Neural cell (in vitro differentiated cells): Measurements from ENCODE around the gene OTOG. TPM values are rescaled to one million over a fixed set of nuclear protein-coding genes. Genes with fewer than 3 reads are reported as not detected.

ENCODE experiments used
- H2AFZ ChIP-seq: fragments of 200-600, 300-800 bp; sonication (generic), shearing (Covaris generic); 2 replicates; pipeline ENCODE4 v1.6.0; 2014; ENCODE audit warnings: low read depth, mild to moderate bottlenecking, antibody characterized with exemption, low read length, moderate library complexity
- H3F3A ChIP-seq: fragments of 200-600 bp; shearing (Covaris generic); 2 replicates; pipeline ENCODE4 v1.6.1; 2016; ENCODE audit warnings: mild to moderate bottlenecking, moderate library complexity, mixed read lengths, antibody characterized with exemption, low read length; ENCODE audit not compliant: insufficient read depth, poor library complexity, severe bottlenecking
- H3K27ac ChIP-seq: fragments of 200-600, 300-800 bp; sonication (generic), shearing (Covaris generic); 2 replicates; pipeline ENCODE4 v1.5.1; 2014; ENCODE audit warnings: mild to moderate bottlenecking, low read length, moderate library complexity
- H3K27me3 ChIP-seq: fragments of 300-800, 200-600 bp; sonication (generic), shearing (Covaris generic); 2 replicates; pipeline ENCODE4 v1.6.0; 2014; ENCODE audit warnings: mild to moderate bottlenecking, low read depth, low read length, moderate library complexity; ENCODE audit not compliant: insufficient read depth
- H3K36me3 ChIP-seq: fragments of 300-800, 200-600 bp; sonication (generic), shearing (Covaris generic); 2 replicates; pipeline ENCODE4 v1.5.1; 2014; ENCODE audit warnings: mild to moderate bottlenecking, antibody characterized with exemption, low read length, moderate library complexity; ENCODE audit not compliant: insufficient read depth
- H3K4me2 ChIP-seq: fragments of 300-800, 200-600 bp; sonication (generic), shearing (Covaris generic); 2 replicates; pipeline ENCODE4 v1.6.0; 2014; ENCODE audit warnings: mild to moderate bottlenecking, low read length
- H3K4me3 ChIP-seq: fragments of 300-800, 200-600 bp; sonication (generic), shearing (Covaris generic); 2 replicates; pipeline ENCODE4 v1.5.1; 2014; ENCODE audit warnings: mild to moderate bottlenecking, low read length, moderate library complexity
- H3K79me2 ChIP-seq: fragments of 200-600 bp; shearing (Covaris generic); replicated peaks from 2 replicates; pipeline ENCODE4 v1.6.0; 2014; ENCODE audit warnings: mild to moderate bottlenecking, low read length, moderate library complexity; ENCODE audit not compliant: insufficient read depth
- H3K9ac ChIP-seq: fragments of 300-800, 200-600 bp; sonication (generic), shearing (Covaris generic); 2 replicates; pipeline ENCODE4 v1.6.1; 2016; ENCODE audit warnings: mild to moderate bottlenecking, low read length, mixed read lengths
- H3K9me2 ChIP-seq: fragments of 200-600 bp; shearing (Covaris generic); 2 replicates; pipeline ENCODE4 v1.6.1; 2016; ENCODE audit warnings: mild to moderate bottlenecking, low read length, mixed read lengths; ENCODE audit not compliant: insufficient read depth
- H3K9me3 ChIP-seq: fragments of 200-600, 300-800 bp; sonication (generic), shearing (Covaris generic); 2 replicates; pipeline ENCODE4 v1.6.1; 2016; ENCODE audit warnings: mild to moderate bottlenecking, mixed run types, low read length, moderate library complexity, mixed read lengths
- H4K20me1 ChIP-seq: fragments of 200-600 bp; shearing (Covaris generic); 2 replicates; pipeline ENCODE4 v1.6.1; 2016; ENCODE audit warnings: mild to moderate bottlenecking, mixed run types; ENCODE audit not compliant: insufficient read depth
- EP300 ChIP-seq: fragments of 450-650 bp; conservative IDR thresholded peaks from 2 replicates; pipeline ENCODE4 v1.6.1; 2014; ENCODE audit warnings: antibody characterized with exemption, mild to moderate bottlenecking, moderate library complexity; ENCODE audit not compliant: poor library complexity, severe bottlenecking
- EZH2 ChIP-seq: fragments of 200-600, 300-800 bp; shearing (Covaris generic), sonication (generic); IDR thresholded peaks from 2 replicates; pipeline ENCODE4 v1.6.1; 2014; ENCODE audit warnings: antibody characterized with exemption, low read length, borderline replicate concordance, mild to moderate bottlenecking; ENCODE audit not compliant: insufficient read depth, poor library complexity, severe bottlenecking
- MXI1 ChIP-seq: fragments of 450-650 bp; conservative IDR thresholded peaks from 2 replicates; pipeline ENCODE4 v1.6.1; 2014; ENCODE audit warnings: antibody characterized with exemption, mild to moderate bottlenecking; ENCODE audit not compliant: poor library complexity, severe bottlenecking
- POLR2AphosphoS5 ChIP-seq: IDR thresholded peaks from 2 replicates; pipeline ENCODE4 v1.6.1; 2012
- RAD21 ChIP-seq: fragments of 450-650 bp; conservative IDR thresholded peaks from 2 replicates; pipeline ENCODE4 v1.6.1; 2014; ENCODE audit warnings: antibody characterized with exemption, mild to moderate bottlenecking, moderate library complexity
- REST ChIP-seq: IDR thresholded peaks from 2 replicates; pipeline ENCODE4 v1.6.1; 2012; ENCODE audit warnings: borderline replicate concordance
- SMC3 ChIP-seq: fragments of 450-650 bp; conservative IDR thresholded peaks from 2 replicates; pipeline ENCODE4 v1.6.1; 2014; ENCODE audit warnings: antibody characterized with exemption, mild to moderate bottlenecking, moderate library complexity; ENCODE audit not compliant: poor library complexity
- TAF1 ChIP-seq: IDR thresholded peaks from 2 replicates; pipeline ENCODE4 v1.6.1; 2012; ENCODE audit warnings: low read depth
- polyA plus RNA-seq: library from polyadenylated mRNA; depleted of rRNA; stranded (reverse); fragments of >200 nt; gene quantifications from 2 replicates; pipeline ENCODE4 v1.2.3, GENCODE V29; 2014
- TF ChIP-seq, protein P1 (sequence below): fragments of 450-650 bp; IDR thresholded peaks from 2 replicates; pipeline ENCODE4 v1.5.1; 2014; ENCODE audit warnings: antibody characterized with exemption, mild to moderate bottlenecking, moderate library complexity; ENCODE audit not compliant: poor library complexity, severe bottlenecking

The OTOG gene
- polyA plus RNA-seq, 1 donor from 2014 or later: not detected

DNA sequence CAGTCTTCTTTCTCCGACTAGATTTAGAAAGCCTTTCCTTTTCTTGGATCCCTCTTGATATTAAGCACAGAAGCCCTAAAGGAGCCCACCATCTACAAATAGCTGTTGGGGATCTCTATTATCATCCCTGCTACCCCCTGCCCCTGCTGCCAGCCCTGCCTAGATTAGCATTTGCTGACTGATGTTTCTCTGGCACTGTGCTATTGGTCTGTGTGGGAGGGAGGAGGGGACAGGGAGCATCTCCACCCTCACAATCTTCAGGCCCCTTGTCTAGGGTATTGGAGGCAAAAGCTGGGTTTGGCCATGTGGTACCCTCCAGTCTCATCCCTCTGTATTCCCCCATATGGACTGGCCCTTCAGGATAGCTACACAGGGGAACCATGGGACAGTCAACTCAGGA lies 9.0 kb upstream of the OTOG start:
- TF ChIP-seq MXI1 (no peak), POLR2AphosphoS5 (no peak), REST (no peak), EZH2 (no peak), EP300 (no peak), RAD21 (no peak), TAF1 (no peak), SMC3 (no peak)
- TF ChIP-seq, protein P1, sequence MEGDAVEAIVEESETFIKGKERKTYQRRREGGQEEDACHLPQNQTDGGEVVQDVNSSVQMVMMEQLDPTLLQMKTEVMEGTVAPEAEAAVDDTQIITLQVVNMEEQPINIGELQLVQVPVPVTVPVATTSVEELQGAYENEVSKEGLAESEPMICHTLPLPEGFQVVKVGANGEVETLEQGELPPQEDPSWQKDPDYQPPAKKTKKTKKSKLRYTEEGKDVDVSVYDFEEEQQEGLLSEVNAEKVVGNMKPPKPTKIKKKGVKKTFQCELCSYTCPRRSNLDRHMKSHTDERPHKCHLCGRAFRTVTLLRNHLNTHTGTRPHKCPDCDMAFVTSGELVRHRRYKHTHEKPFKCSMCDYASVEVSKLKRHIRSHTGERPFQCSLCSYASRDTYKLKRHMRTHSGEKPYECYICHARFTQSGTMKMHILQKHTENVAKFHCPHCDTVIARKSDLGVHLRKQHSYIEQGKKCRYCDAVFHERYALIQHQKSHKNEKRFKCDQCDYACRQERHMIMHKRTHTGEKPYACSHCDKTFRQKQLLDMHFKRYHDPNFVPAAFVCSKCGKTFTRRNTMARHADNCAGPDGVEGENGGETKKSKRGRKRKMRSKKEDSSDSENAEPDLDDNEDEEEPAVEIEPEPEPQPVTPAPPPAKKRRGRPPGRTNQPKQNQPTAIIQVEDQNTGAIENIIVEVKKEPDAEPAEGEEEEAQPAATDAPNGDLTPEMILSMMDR: no peak
- Histone ChIP-seq H3K27me3 (no peaks in the 10 kb centered on the region), H3F3A (no peaks in the 10 kb centered on the region), H3K4me3 (no peak overlapping the region), H3K36me3 (no peaks in the 10 kb centered on the region), H4K20me1 (no peaks in the 10 kb centered on the region), H3K27ac (no peak overlapping the region), H3K9ac (no peak overlapping the region), H2AFZ (no peak overlapping the region), H3K79me2 (no peaks in the 10 kb centered on the region), H3K9me2 (no peaks in the 10 kb centered on the region), H3K9me3 (no peaks in the 10 kb centered on the region), H3K4me2 (no peak overlapping the region)

GRCh38 chr11:17538731-17539130 lies 8.3 kb upstream of the OTOG start:
- no peak for TF ChIP-seq REST
- TF ChIP-seq, protein P1: no peak
- no peak for TF ChIP-seq EP300
- no peak for TF ChIP-seq TAF1
- no peak for TF ChIP-seq EZH2

More at GRCh38 chr11:17538731-17539130, 8.3 kb upstream of the OTOG start:
- Histone ChIP-seq H3K9ac (no peak overlapping the region), H3K9me3 (no peaks in the 10 kb centered on the region), H3K79me2 (no peaks in the 10 kb centered on the region), H3F3A (no peaks in the 10 kb centered on the region), H4K20me1 (no peaks in the 10 kb centered on the region), H2AFZ (no peak overlapping the region), H3K9me2 (no peaks in the 10 kb centered on the region), H3K4me2 (no peak overlapping the region), H3K4me3 (no peak overlapping the region), H3K36me3 (no peaks in the 10 kb centered on the region), H3K27me3 (no peaks in the 10 kb centered on the region), H3K27ac (no peak overlapping the region)
